Activated CD8-positive, alpha-beta T cell treated with anti-CD3 and anti-CD28 coated beads, Interleukin-2, amount 10 ng/mL, durations not matched to agents 7 days and 5 days (primary cell): Measurements from ENCODE around the gene ESR1. TPM values are rescaled to one million over a fixed set of nuclear protein-coding genes. Genes with fewer than 3 reads are reported as not detected.
"Not testable (repeated sequence)": the region's sequence is repeated elsewhere in the genome, so short reads cannot be mapped to it uniquely, and the experiment has no call there.

Experiments used
- ATAC-seq: fragments of 150-1000 bp; cut with Tn5 transposase; one replicate; pipeline ENCODE4 v1.10.0; 2021; ENCODE audit warnings: moderate library complexity
- CTCF ChIA-PET: fragments of 350-600 bp; sonication (Branson Sonifier 250); formaldehyde crosslinking; loops from one replicate; lab custom pipeline; 2021; ENCODE audit warnings: antibody characterized with exemption; lab: Charles Lee
- POLR2A ChIA-PET: fragments of 350-600 bp; sonication (Branson Sonifier 250); formaldehyde crosslinking; loops from one replicate; lab custom pipeline; 2021; ENCODE audit warnings: antibody characterized with exemption; lab: Charles Lee
- DNase-seq: peaks from one replicate; pipeline ENCODE4 v3.0.0-alpha.2; 2020
- H3K27ac Mint-ChIP-seq: one replicate; pipeline ENCODE4 v1.8.0; 2021; ENCODE audit warnings: mild to moderate bottlenecking, mixed read lengths
- H3K27me3 Mint-ChIP-seq: one replicate; pipeline ENCODE4 v1.8.0; 2021; ENCODE audit warnings: low read depth, mixed read lengths
- H3K36me3 Mint-ChIP-seq: one replicate; pipeline ENCODE4 v1.8.0; 2021; ENCODE audit warnings: low read depth, mixed read lengths
- H3K4me1 Mint-ChIP-seq: one replicate; pipeline ENCODE4 v1.8.0; 2021; ENCODE audit warnings: low read depth, mixed read lengths
- H3K4me3 Mint-ChIP-seq: one replicate; pipeline ENCODE4 v1.8.0; 2021; ENCODE audit warnings: mild to moderate bottlenecking, mixed read lengths
- H3K9me3 Mint-ChIP-seq: one replicate; pipeline ENCODE4 v1.8.0; 2022; ENCODE audit warnings: mixed read lengths; ENCODE audit not compliant: insufficient read depth
- total RNA-seq, 2 experiments: library from RNA; stranded (reverse); gene quantifications; one replicate each; pipeline ENCODE4 v1.2.3, GENCODE V29; 2021

Gene ESR1
- total RNA-seq, 2 experiments from 2014 or later: 0.47 to 0.71 TPM

- no peak for DNase-seq
- Mint-ChIP-seq H3K27me3 (peaks cover 46% of the 10 kb centered on the region), H3K27ac (no peak overlapping the region), H3K4me1 (peaks cover 19% of the 10 kb centered on the region), H3K9me3 (no peaks in the 10 kb centered on the region), H3K36me3 (no peaks in the 10 kb centered on the region), H3K4me3 (no peak overlapping the region)
- ChIA-PET CTCF (no interaction called here), POLR2A (no interaction called here)
- no peak for ATAC-seq
Measured at GRCh38 chr6:151959086-151959485, 151.6 kb downstream of the ESR1 start.

- CTCF ChIA-PET: no interaction called here
- POLR2A ChIA-PET: no interaction called here
- H3K27ac Mint-ChIP-seq: no peak overlapping the region
- peaks cover 19% of the 10 kb centered on the region for H3K4me1 Mint-ChIP-seq
- H3K4me3 Mint-ChIP-seq: no peak overlapping the region
- no peaks in the 10 kb centered on the region for H3K36me3 Mint-ChIP-seq
- peaks cover 49% of the 10 kb centered on the region for H3K27me3 Mint-ChIP-seq
- DNase-seq (no peak), ATAC-seq (no peak)
- H3K9me3 Mint-ChIP-seq: no peaks in the 10 kb centered on the region
Measured at GRCh38 chr6:151961809-151962208, 154.3 kb downstream of the ESR1 start.

- ChIA-PET CTCF (no interaction called here), POLR2A (no interaction called here)
- no peak overlapping the region for H3K27ac Mint-ChIP-seq
- H3K27me3 Mint-ChIP-seq: peaks cover 54% of the 10 kb centered on the region
- ATAC-seq (peak; percentile 60), DNase-seq (peak; percentile 42)
- H3K36me3 Mint-ChIP-seq: no peaks in the 10 kb centered on the region
- no peaks in the 10 kb centered on the region for H3K9me3 Mint-ChIP-seq
- peaks cover 19% of the 10 kb centered on the region for H3K4me1 Mint-ChIP-seq
- no peak overlapping the region for H3K4me3 Mint-ChIP-seq
Measured at GRCh38 chr6:151962246-151962846, 154.9 kb downstream of the ESR1 start.

GRCh38 chr6:151963001-151963400 lies 155.5 kb downstream of the ESR1 start:
- ChIA-PET POLR2A (no interaction called here), CTCF (no interaction called here)
- ATAC-seq (no peak), DNase-seq (no peak)
- Mint-ChIP-seq H3K27ac (no peak overlapping the region), H3K4me3 (no peak overlapping the region), H3K9me3 (no peaks in the 10 kb centered on the region), H3K36me3 (no peaks in the 10 kb centered on the region), H3K27me3 (peaks cover 56% of the 10 kb centered on the region), H3K4me1 (peaks cover 19% of the 10 kb centered on the region)

- H3K9me3 Mint-ChIP-seq, H3K4me3 Mint-ChIP-seq, H3K27ac Mint-ChIP-seq, CTCF ChIA-PET, DNase-seq, ATAC-seq, POLR2A ChIA-PET, H3K36me3 Mint-ChIP-seq: not testable (repeated sequence)
- peaks cover 57% of the 10 kb centered on the region for H3K27me3 Mint-ChIP-seq
- peaks cover 19% of the 10 kb centered on the region for H3K4me1 Mint-ChIP-seq
Measured at GRCh38 chr6:151964412-151964811, 156.9 kb downstream of the ESR1 start.

GRCh38 chr6:151974061-151974617 lies 166.7 kb downstream of the ESR1 start:
- no peak for ATAC-seq
- H3K4me3 Mint-ChIP-seq: no peak overlapping the region
- peaks cover 35% of the 10 kb centered on the region for H3K27me3 Mint-ChIP-seq
- POLR2A ChIA-PET: no interaction called here
- H3K36me3 Mint-ChIP-seq: no peaks in the 10 kb centered on the region
- no peak overlapping the region for H3K27ac Mint-ChIP-seq
- CTCF ChIA-PET: no interaction called here
- H3K4me1 Mint-ChIP-seq: no peaks in the 10 kb centered on the region
- H3K9me3 Mint-ChIP-seq: no peaks in the 10 kb centered on the region
- no peak for DNase-seq

- no peaks in the 10 kb centered on the region for H3K9me3 Mint-ChIP-seq
- DNase-seq (no peak), ATAC-seq (no peak)
- H3K27ac Mint-ChIP-seq: no peak overlapping the region
- ChIA-PET CTCF (no interaction called here), POLR2A (no interaction called here)
- H3K36me3 Mint-ChIP-seq: no peaks in the 10 kb centered on the region
- peaks cover 23% of the 10 kb centered on the region for H3K27me3 Mint-ChIP-seq
- H3K4me3 Mint-ChIP-seq: no peak overlapping the region
- H3K4me1 Mint-ChIP-seq: no peaks in the 10 kb centered on the region
Measured at GRCh38 chr6:151975795-151976194, 168.3 kb downstream of the ESR1 start.

- H3K36me3 Mint-ChIP-seq, H3K4me1 Mint-ChIP-seq, H3K27ac Mint-ChIP-seq, H3K4me3 Mint-ChIP-seq, ATAC-seq, POLR2A ChIA-PET, DNase-seq, H3K9me3 Mint-ChIP-seq, CTCF ChIA-PET: not testable (repeated sequence)
- peaks cover 14% of the 10 kb centered on the region for H3K27me3 Mint-ChIP-seq
Measured at GRCh38 chr6:151988199-151988598, 180.7 kb downstream of the ESR1 start.

GRCh38 chr6:151992091-151992490 lies 184.6 kb downstream of the ESR1 start:
- Mint-ChIP-seq H3K9me3 (no peaks in the 10 kb centered on the region), H3K27me3 (peaks cover 12% of the 10 kb centered on the region), H3K36me3 (no peaks in the 10 kb centered on the region), H3K27ac (no peak overlapping the region), H3K4me1 (no peaks in the 10 kb centered on the region), H3K4me3 (no peak overlapping the region)
- POLR2A ChIA-PET: no interaction called here
- no peak for ATAC-seq
- DNase-seq: no peak
- CTCF ChIA-PET: no interaction called here

GRCh38 chr6:151993364-151993763 lies 185.9 kb downstream of the ESR1 start:
- peaks cover 10% of the 10 kb centered on the region for H3K27me3 Mint-ChIP-seq
- no peaks in the 10 kb centered on the region for H3K4me1 Mint-ChIP-seq
- ChIA-PET POLR2A (no interaction called here), CTCF (no interaction called here)
- DNase-seq: no peak
- no peaks in the 10 kb centered on the region for H3K9me3 Mint-ChIP-seq
- H3K4me3 Mint-ChIP-seq: no peak overlapping the region
- no peak for ATAC-seq
- no peaks in the 10 kb centered on the region for H3K36me3 Mint-ChIP-seq
- H3K27ac Mint-ChIP-seq: no peak overlapping the region

GRCh38 chr6:151998784-151999183 lies 191.3 kb downstream of the ESR1 start:
- no peak for ATAC-seq
- ChIA-PET CTCF (no interaction called here), POLR2A (no interaction called here)
- H3K27me3 Mint-ChIP-seq: peaks cover 4% of the 10 kb centered on the region
- H3K36me3 Mint-ChIP-seq: no peaks in the 10 kb centered on the region
- H3K4me1 Mint-ChIP-seq: no peaks in the 10 kb centered on the region
- H3K9me3 Mint-ChIP-seq: no peaks in the 10 kb centered on the region
- H3K4me3 Mint-ChIP-seq: no peak overlapping the region
- DNase-seq: no peak
- H3K27ac Mint-ChIP-seq: no peak overlapping the region

GRCh38 chr6:151999194-151999593 lies 191.7 kb downstream of the ESR1 start:
- Mint-ChIP-seq H3K36me3 (no peaks in the 10 kb centered on the region), H3K4me1 (no peaks in the 10 kb centered on the region), H3K27me3 (peaks cover 6% of the 10 kb centered on the region), H3K4me3 (no peak overlapping the region), H3K27ac (no peak overlapping the region), H3K9me3 (no peaks in the 10 kb centered on the region)
- ChIA-PET CTCF (no interaction called here), POLR2A (no interaction called here)
- DNase-seq: no peak
- no peak for ATAC-seq

- Mint-ChIP-seq H3K36me3 (no peaks in the 10 kb centered on the region), H3K9me3 (no peaks in the 10 kb centered on the region), H3K4me1 (no peaks in the 10 kb centered on the region), H3K27me3 (peaks cover 6% of the 10 kb centered on the region), H3K27ac (no peak overlapping the region), H3K4me3 (no peak overlapping the region)
- POLR2A ChIA-PET: no interaction called here
- ATAC-seq: no peak
- CTCF ChIA-PET: no interaction called here
- DNase-seq: no peak
Measured at GRCh38 chr6:152001408-152001807, 193.9 kb downstream of the ESR1 start.
